ENCODE measurements around the gene CATSPERD. TPM values are rescaled to one million over a fixed set of nuclear protein-coding genes. Genes with fewer than 3 reads are reported as not detected.
A peak's percentile ranks its signal among the peaks of the same experiment; 100 is the strongest.

Gene CATSPERD
- total RNA-seq, 3 donors from 2014 or later = not detected

GRCh38 chr19:5800361-5801270 is 80.2 kb downstream of the CATSPERD start:
- Histone ChIP-seq H3K4me1 (no peaks in the 10 kb centered on the region), H3K27me3 (peaks cover 3 to 9% of the 10 kb centered on the region in 2 donors)
- intact Hi-C loops (cut with DNase I; ENCODE audit: low total_unique reads) = loop anchor here (10.0 kb wide), 1 partner anchor 104 kb away; the partner anchor contains the start of genes NDUFA11 and VMAC

GRCh38 chr19:5801796-5802619 is 81.6 kb downstream of the CATSPERD start:
- intact Hi-C loops (cut with DNase I; ENCODE audit: low total_unique reads) = loop anchor here (10.0 kb wide), 1 partner anchor 103 kb away; the partner anchor contains the start of genes NDUFA11 and VMAC
- no peak for DNase-seq (ENCODE audit: low spot score in 2 of 2)
- H3K9me3 ChIP-seq = no peaks in the 10 kb centered on the region
- H3K36me3 ChIP-seq = no peaks in the 10 kb centered on the region
- H3K4me3 ChIP-seq = no peak overlapping the region
- H3K4me1 ChIP-seq = no peaks in the 10 kb centered on the region
- no peak for TF ChIP-seq POLR2A (IDR thresholded peaks at IDR 0.05)
- TF ChIP-seq POLR2AphosphoS5 (IDR thresholded peaks at IDR 0.05) = no peak
- TF ChIP-seq CTCF (IDR thresholded peaks at IDR 0.05) = no peak
- no peak overlapping the region for H3K27ac ChIP-seq
- peaks cover 4 to 9% of the 10 kb centered on the region in 2 donors for H3K27me3 ChIP-seq

More at GRCh38 chr19:5800361-5801270, 80.2 kb downstream of the CATSPERD start:
- Histone ChIP-seq H3K4me3 (no peak overlapping the region), H3K27ac (no peak overlapping the region), H3K36me3 (no peaks in the 10 kb centered on the region), H3K9me3 (no peaks in the 10 kb centered on the region)
- TF ChIP-seq POLR2AphosphoS5 (IDR thresholded peaks at IDR 0.05) (no peak), CTCF (IDR thresholded peaks at IDR 0.05) (no peak), POLR2A (IDR thresholded peaks at IDR 0.05) (no peak)
- DNase-seq (ENCODE audit: low spot score in 2 of 2) = no peak

GRCh38 chr19:5803441-5803751 is 83.0 kb downstream of the CATSPERD start:
- TF ChIP-seq POLR2A (IDR thresholded peaks at IDR 0.05) = no peak
- TF ChIP-seq POLR2AphosphoS5 (IDR thresholded peaks at IDR 0.05) = no peak
- TF ChIP-seq CTCF (IDR thresholded peaks at IDR 0.05) = no peak
- Histone ChIP-seq H3K27ac (no peak overlapping the region), H3K4me3 (peak overlapping the region; percentile 11 to 65 (median 54)), H3K36me3 (no peaks in the 10 kb centered on the region), H3K27me3 (peaks cover 4 to 9% of the 10 kb centered on the region in 2 donors), H3K9me3 (no peaks in the 10 kb centered on the region), H3K4me1 (no peaks in the 10 kb centered on the region)
- intact Hi-C loops (cut with DNase I; ENCODE audit: low total_unique reads) = loop anchor here (10.0 kb wide), 1 partner anchor 101 kb away; the partner anchor contains the start of genes NDUFA11 and VMAC
- DNase-seq (ENCODE audit: low spot score in 2 of 2) = no peak

- Histone ChIP-seq H3K4me1 (no peaks in the 10 kb centered on the region), H3K27ac (peak overlapping the region in 1 of 2 donors; percentile 33), H3K36me3 (no peaks in the 10 kb centered on the region), H3K4me3 (peak overlapping the region; percentile 11 to 65 (median 54)), H3K27me3 (peaks cover 4 to 9% of the 10 kb centered on the region in 2 donors), H3K9me3 (no peaks in the 10 kb centered on the region)
- DNase-seq (ENCODE audit: low spot score in 2 of 2) = peak; percentile 83 to 85
- TF ChIP-seq POLR2AphosphoS5 (IDR thresholded peaks at IDR 0.05) = no peak
- TF ChIP-seq POLR2A (IDR thresholded peaks at IDR 0.05) = no peak
- TF ChIP-seq CTCF (IDR thresholded peaks at IDR 0.05) = peak; percentile 54 to 87 (median 78)
- intact Hi-C loops (cut with DNase I; ENCODE audit: low total_unique reads) = loop anchor here (10.0 kb wide), 1 partner anchor 101 kb away; the partner anchor contains the start of genes NDUFA11 and VMAC
Observed at GRCh38 chr19:5803752-5804515, 83.5 kb downstream of the CATSPERD start.

Measured in breast epithelium (tissue), 4 donors.